ENCODE measurements around the gene CAPN5. TPM values are rescaled to one million over a fixed set of nuclear protein-coding genes. Genes with fewer than 3 reads are reported as not detected.

The CAPN5 gene
- total RNA-seq: 9.5 and 11.1 TPM in 2 replicates

GRCh38 chr11:77066229-77067042 lies at the start of gene CAPN5:
TSS of gene CAPN5 (plus strand) at chr11:77066971. CDS start at chr11:77084887, 17,916 bp downstream.

DNA sequence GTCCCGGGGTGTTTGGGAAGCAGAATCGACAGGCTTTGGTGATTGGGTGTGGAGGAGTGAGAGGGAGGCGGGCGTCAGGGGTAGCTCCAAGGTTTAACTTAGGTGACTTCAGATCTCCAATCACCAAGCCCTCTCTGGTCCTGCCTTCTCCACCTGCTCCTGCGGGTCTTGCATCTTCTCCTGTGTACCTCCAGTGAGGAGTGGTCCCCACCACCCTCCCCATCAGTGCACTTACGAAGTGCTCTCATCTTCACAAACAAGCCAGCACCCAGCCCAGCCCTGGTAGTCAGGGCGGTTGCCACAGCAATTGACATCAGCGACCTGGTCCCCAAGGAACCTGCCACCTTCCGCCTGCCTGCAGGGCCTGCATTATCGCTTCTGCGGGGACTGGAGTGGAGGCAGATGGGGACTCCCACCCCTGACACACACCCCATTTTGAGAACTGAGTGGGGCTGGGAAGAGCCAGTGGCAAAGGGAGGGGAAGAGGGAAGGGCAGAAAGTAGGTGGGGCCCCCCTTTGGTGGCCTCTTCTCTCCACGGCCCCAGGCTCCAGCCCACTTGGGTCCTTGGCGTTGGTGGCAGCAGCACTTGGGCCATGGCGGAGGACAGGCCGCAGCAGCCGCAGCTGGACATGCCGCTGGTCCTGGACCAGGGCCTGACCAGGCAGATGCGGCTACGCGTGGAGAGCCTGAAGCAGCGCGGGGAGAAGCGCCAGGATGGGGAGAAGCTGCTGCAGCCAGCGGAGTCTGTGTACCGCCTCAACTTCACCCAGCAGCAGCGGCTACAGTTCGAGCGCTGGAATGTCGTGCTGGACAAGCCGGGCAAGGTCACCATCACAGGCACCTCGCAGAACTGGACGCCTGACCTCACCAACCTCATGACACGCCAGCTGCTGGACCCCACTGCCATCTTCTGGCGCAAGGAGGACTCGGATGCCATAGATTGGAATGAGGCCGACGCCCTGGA lies 35.8 kb downstream of the CAPN5 start, which contains the start of gene OMP:
Gene OMP (plus strand): TSS at position 595 of the 965 bp plus-strand sequence. CDS start 0 bp downstream, at position 595.

DNA sequence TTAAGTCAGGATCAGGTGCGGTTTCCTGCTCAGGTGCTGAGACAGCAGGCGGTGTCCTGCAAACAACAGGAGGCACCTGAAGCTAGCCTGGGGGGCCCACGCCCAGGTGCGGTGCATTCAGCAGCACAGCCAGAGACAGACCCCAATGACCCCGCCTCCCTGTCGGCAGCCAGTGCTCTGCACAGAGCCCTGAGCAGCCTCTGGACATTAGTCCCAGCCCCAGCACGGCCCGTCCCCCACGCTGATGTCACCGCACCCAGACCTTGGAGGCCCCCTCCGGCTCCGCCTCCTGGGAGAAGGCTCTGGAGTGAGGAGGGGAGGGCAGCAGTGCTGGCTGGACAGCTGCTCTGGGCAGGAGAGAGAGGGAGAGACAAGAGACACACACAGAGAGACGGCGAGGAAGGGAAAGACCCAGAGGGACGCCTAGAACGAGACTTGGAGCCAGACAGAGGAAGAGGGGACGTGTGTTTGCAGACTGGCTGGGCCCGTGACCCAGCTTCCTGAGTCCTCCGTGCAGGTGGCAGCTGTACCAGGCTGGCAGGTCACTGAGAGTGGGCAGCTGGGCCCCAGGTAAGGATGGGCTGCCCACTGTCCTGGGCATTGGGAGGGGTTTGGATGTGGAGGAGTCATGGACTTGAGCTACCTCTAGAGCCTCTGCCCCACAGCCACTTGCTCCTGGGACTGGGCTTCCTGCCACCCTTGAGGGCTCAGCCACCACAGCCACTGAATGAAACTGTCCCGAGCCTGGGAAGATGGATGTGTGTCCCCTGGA lies 61.3 kb downstream of the CAPN5 start, which contains the start of gene MYO7A:
Gene MYO7A (plus strand): TSS at position 327 of the 772 bp plus-strand sequence. CDS start 2,389 bp downstream, outside the sequence.

Other genes with a start within 250 kb of the CAPN5 start
- 5.7 and 7.0 TPM in 2 replicates for gene ACER3, start 206.1 kb upstream of the CAPN5 start, total RNA-seq
- not detected in 2 replicates for gene B3GNT6, start 32.6 kb upstream of the CAPN5 start, total RNA-seq
- 0.43 TPM in 1 of 2 replicates, not detected in the other for gene OMP, start 35.9 kb downstream of the CAPN5 start, total RNA-seq
- under 0.01 and 0.09 TPM in 2 replicates for gene MYO7A, start 61.3 kb downstream of the CAPN5 start, total RNA-seq
- not detected in 2 replicates for gene GDPD4, start 234.7 kb downstream of the CAPN5 start, total RNA-seq